Neural progenitor cell (in vitro differentiated cells): ENCODE measurements around the gene GNB5.

Experiments
- EZH2 ChIP-seq: fragments of 200-600 bp; sonication (generic); IDR thresholded peaks from 2 replicates; pipeline ENCODE4 v1.6.1; 2017; ENCODE audit warnings: antibody characterized with exemption, mild to moderate bottlenecking, moderate library complexity
- TF ChIP-seq, protein P1 (sequence below): fragments of 200-600 bp; sonication (generic); IDR thresholded peaks from 2 replicates; pipeline ENCODE4 v1.5.1; 2017; ENCODE audit warnings: antibody characterized with exemption, mild to moderate bottlenecking

DNA sequence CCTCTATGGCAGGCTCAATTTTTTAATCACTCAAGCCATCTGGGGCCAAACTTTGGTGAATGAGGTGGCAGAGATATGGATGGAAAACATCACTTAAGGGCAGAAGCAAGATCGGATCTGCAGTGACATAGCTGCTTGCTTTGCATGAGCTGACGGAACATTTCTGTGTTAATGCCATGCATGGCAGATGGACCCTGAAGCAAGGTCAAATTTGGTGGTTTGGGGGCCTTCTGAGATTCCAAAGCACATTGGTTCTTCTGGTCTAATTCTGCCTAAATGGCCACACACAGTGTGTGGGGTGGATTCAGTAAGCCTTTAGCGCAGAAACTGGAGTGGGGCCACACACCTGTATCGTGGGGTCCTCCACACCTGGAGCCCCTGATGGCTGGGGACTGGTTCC is 40.3 kb downstream of the GNB5 start:
- TF ChIP-seq, protein P1, sequence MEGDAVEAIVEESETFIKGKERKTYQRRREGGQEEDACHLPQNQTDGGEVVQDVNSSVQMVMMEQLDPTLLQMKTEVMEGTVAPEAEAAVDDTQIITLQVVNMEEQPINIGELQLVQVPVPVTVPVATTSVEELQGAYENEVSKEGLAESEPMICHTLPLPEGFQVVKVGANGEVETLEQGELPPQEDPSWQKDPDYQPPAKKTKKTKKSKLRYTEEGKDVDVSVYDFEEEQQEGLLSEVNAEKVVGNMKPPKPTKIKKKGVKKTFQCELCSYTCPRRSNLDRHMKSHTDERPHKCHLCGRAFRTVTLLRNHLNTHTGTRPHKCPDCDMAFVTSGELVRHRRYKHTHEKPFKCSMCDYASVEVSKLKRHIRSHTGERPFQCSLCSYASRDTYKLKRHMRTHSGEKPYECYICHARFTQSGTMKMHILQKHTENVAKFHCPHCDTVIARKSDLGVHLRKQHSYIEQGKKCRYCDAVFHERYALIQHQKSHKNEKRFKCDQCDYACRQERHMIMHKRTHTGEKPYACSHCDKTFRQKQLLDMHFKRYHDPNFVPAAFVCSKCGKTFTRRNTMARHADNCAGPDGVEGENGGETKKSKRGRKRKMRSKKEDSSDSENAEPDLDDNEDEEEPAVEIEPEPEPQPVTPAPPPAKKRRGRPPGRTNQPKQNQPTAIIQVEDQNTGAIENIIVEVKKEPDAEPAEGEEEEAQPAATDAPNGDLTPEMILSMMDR: no peak
- TF ChIP-seq EZH2: no peak
